ENCODE results near the gene TMEM63A.
A peak's percentile ranks its signal among the peaks of the same experiment; 100 is the strongest.
"Not testable (repeated sequence)": the region's sequence is repeated elsewhere in the genome, so short reads cannot be mapped to it uniquely, and the experiment has no call there.

TMEM63A gene

GRCh38 chr1:225814381-225814780, 67.8 kb downstream of the TMEM63A start:
- in situ Hi-C loops (cut with HindIII; ENCODE audit: low pct_ligation_motif_present, low pct_unique_long_range_greater_than_20kb, low sequenced_read_pairs), result no loop called here
- DNase-seq, result no peak

DNA sequence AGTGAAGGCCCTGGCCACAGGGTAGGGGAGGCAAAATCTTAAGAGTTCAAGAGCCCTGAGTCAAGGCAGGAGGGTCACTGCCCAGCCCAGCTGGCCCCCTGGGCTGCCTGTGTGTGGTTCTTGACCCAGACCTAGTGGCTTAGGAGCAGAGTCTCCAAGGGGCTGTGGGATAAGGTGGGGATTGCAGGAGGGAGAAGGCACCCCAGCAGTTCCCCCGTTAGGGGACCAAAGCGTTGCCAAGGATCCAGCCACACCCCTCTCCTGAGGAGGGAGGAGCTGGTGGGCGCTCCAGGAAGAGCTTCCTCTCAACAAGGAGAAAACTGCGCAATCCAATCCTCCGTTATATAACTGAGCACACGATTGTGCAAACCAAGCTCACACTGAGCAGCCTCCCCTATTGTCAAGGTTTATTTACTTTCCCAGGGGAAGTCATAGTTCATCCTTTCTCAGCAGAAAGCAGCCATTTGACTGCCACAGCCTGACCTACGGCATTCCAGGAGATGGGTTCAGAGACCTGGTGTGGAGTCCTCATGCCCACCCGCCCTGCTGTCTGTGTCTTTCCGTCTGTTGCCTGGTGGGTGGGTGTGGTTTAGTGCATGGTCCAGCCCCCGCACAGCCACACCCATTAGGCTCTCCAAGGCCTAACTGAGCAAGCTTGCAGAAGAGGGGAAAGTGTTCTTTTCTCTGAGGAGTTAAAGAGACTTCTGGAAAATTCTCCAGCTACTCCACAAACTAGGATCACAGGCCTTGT, 68.8 kb downstream of the TMEM63A start:
- DNase-seq, result no peak
- in situ Hi-C loops (cut with HindIII; ENCODE audit: low pct_ligation_motif_present, low pct_unique_long_range_greater_than_20kb, low sequenced_read_pairs), result no loop called here

DNA sequence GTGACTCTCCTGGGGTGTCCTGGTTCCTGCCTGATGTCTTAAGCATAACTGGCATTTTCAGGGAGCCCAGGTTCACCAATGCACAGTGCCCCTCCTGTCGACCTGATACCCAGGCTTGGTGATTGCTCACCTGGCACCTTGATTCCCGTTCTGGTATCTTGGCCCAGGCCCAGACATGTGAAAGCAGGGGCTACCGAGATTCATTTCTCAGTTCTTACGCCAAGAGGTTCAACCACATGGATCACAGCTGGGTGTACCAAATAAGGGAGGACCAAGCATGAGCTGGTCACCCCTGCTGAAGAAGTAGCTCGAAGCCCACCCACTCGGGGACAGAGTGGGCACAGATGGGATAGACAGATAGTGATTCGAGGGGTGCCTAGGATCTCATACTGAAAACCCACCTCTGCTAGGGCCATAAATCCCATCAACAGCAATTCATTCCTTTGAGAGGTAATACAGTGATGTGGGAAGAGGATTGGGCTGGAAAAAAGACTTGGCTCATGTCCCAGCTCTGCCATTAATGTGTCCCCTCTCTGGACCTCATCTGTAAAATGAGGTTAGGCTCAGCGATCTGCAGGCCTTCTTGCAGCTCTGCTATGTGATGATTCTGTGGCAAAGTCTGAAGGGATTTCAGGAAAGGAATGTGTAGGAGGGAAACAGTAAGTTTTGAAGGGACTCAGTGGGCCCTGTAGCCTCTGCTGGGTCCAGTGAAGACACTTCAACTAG, 69.5 kb downstream of the TMEM63A start:
- in situ Hi-C loops (cut with HindIII; ENCODE audit: low pct_ligation_motif_present, low pct_unique_long_range_greater_than_20kb, low sequenced_read_pairs), result no loop called here

DNA sequence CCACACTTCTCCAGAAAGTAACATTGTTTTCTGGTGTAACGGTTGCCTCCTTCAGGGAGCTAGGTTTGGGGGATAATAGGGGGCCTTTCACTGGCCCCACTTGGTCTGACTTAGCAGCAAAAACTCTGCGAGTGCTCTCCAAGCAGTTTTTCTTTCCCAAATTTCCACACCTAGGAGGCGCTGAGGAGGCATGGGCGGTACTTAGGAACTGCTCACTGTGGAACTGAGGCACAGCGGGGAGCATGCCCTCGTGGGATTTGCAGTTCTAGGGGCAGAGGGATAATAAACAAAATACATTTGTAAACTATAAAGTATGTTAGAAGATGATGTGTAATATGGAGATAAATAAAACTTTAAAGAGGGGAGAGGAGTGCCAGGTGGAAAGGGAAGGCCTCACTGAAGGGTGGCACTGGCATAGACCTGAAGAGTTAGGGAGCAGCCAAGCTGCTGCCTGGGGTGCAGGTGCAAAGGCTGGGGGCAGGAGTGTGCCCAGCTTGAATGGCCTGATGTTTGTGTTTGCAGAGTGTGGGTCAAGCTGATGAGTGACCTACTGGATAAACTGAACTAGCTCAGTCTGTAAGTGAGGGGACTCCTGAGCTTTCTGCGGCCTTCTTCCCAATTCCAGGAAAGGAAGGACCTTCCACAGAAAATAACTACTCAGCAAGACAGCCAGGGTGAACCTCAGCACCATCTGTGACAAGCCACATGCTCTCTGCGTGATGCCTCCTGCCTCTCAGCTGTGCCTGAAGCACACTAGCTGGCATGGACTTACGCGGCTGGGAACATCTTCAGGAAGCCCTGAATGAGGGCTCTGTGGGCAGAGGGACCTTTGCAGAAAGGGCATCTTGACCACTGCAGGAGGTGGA, 70.3 kb downstream of the TMEM63A start:
- in situ Hi-C loops (cut with HindIII; ENCODE audit: low pct_ligation_motif_present, low pct_unique_long_range_greater_than_20kb, low sequenced_read_pairs), result no loop called here
- DNase-seq, result peak; percentile 58

More for the DNA sequence above, 69.5 kb downstream of the TMEM63A start:
- no peak for DNase-seq

DNA sequence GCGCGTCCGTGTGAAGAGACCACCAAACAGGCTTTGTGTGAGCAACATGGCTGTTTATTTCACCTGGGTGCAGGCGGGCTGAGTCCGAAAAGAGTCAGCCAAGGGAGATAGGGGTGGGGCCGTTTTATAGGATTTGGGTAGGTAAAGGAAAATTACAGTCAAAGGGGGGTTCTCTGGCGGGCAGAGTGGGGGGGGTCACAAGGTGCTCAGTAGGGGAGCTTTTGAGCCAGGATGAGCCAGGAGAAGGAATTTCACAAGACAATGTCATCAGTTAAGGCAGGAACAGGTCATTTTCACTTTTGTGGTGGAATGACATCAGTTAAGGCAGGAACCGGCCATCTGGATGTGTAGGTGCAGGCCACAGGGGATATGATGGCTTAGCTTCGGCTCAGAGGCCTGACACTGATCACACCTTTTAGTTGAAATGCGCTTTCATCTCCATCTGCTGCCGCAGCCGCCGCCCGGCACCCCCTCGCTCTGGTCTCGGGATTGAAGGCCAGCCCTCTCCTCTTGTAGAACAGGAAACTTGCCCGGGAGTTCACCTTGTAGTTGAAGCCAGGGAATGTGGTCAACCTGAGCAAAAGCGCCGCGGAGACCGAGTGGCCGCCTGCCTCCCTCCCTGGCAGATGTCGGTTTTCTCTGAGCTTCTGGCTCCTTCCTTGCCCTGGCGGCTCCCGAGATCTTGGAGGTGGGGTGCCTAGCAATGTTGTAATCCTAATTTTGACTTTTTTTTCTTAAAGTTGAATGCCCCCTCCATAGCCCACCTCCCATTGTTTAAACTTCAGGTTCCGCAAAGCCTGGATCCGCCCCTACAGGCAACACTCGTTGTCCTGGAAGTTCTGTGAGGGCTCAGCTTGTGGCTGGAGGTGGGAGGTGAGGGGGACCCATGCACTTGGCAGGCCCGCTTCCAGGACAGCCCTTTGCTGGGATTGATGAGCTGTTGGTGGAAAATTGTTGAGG, 71.3 kb downstream of the TMEM63A start:
- DNase-seq, result peak; percentile 25
- in situ Hi-C loops (cut with HindIII; ENCODE audit: low pct_ligation_motif_present, low pct_unique_long_range_greater_than_20kb, low sequenced_read_pairs), result not testable (repeated sequence)

DNA sequence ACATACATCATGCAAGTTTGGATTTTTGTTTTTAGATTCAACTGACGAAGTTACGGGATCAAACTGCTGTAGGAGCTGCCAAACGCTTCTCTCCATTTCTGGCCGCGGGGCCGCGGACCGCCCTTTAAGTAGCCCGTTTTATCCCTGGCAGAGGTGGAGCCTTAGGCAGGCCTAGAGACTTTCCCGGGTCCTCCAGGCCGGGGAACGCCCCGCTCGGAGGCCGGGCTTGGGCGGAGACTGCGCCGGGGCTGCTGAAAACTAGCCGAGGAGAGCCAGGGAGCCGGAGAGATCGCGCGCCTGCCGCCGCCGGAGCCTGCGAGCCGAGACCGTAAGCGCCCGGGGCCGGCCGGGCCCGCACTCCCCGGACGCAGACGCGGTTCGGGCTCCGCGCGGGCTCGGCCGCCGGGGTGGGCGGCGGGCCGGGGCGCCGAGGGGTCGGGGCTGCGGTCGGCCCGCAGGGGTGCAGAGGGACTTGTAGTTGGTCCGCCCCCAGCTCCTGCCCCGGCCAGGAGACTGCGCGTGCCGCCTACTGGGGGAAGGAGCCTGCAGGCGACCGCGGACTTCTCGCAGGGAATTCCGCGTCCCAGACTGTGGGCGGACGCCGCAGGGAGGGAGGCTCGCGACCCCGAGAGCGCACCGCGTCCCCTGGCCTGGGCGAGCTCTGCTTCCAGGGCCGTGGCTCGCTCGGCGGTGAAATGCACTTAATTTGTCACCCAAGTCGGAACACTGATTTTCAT, 72.2 kb downstream of the TMEM63A start, which contains the start of gene EPHX1:
EPHX1 (plus strand) TSS at position 283 of the 737 bp plus-strand sequence. CDS start 18,606 bp downstream, outside the sequence.
- DNase-seq, result peak; percentile 92
- in situ Hi-C loops (cut with HindIII; ENCODE audit: low pct_ligation_motif_present, low pct_unique_long_range_greater_than_20kb, low sequenced_read_pairs), result no loop called here

- in situ Hi-C loops (cut with HindIII; ENCODE audit: low pct_ligation_motif_present, low pct_unique_long_range_greater_than_20kb, low sequenced_read_pairs), result no loop called here
- no peak for DNase-seq
Observed at GRCh38 chr1:225808136-225808535, 74.0 kb downstream of the TMEM63A start.

DNA sequence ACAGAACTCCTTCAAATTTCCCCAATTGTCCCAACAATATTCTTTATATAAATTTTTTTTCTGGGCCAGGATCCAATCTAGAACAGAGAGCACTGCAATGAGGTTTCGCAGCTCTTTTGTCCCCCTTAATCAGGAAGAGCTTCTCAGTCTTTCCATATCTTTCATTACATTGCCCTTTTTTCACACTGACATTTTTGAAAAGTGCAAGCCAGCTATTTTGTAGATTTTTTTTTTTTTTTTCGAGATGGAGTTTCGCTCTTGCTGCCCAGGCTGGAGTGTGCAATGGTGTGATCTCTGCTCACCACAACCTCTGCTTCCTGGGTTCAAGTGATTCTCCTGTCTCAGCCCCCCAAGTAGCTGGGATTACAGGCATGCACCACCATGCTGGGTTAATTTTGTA, 75.4 kb downstream of the TMEM63A start:
- in situ Hi-C loops (cut with HindIII; ENCODE audit: low pct_ligation_motif_present, low pct_unique_long_range_greater_than_20kb, low sequenced_read_pairs), result not testable (repeated sequence)

GRCh38 chr1:225806249-225806648, 75.9 kb downstream of the TMEM63A start:
- in situ Hi-C loops (cut with HindIII; ENCODE audit: low pct_ligation_motif_present, low pct_unique_long_range_greater_than_20kb, low sequenced_read_pairs), result no loop called here
- no peak for DNase-seq

More for the DNA sequence above, 75.4 kb downstream of the TMEM63A start:
- not testable (repeated sequence) for DNase-seq

- DNase-seq; in situ Hi-C loops (cut with HindIII; ENCODE audit: low pct_ligation_motif_present, low pct_unique_long_range_greater_than_20kb, low sequenced_read_pairs): not testable (repeated sequence)
Observed at GRCh38 chr1:225801146-225801545, 81.0 kb downstream of the TMEM63A start.

- in situ Hi-C loops (cut with HindIII; ENCODE audit: low pct_ligation_motif_present, low pct_unique_long_range_greater_than_20kb, low sequenced_read_pairs), result loop anchor here (25.0 kb wide), 1 partner anchor 309 kb away; no protein-coding TSS in a partner anchor
- DNase-seq, result not testable (repeated sequence)
Observed at GRCh38 chr1:225796097-225796496, 86.1 kb downstream of the TMEM63A start.

Measured in ACHN (cell line).